Measurements from ENCODE around the gene RNF217.
"Not testable (repeated sequence)": the region's sequence is repeated elsewhere in the genome, so short reads cannot be mapped to it uniquely, and the experiment has no call there.

Gene RNF217

GRCh38 chr6:125117818-125118217 lies 155.6 kb downstream of the RNF217 start:
- in situ Hi-C loops (cut with HindIII; ENCODE audit: low sequenced_read_pairs): loop anchor here (25.0 kb wide), 1 partner anchor 156 kb away; the partner anchor contains the start of gene RNF217

- in situ Hi-C loops (cut with HindIII; ENCODE audit: low sequenced_read_pairs): loop anchor here (25.0 kb wide), 1 partner anchor 158 kb away; the partner anchor contains the start of gene RNF217
These were observed 157.9 kb downstream of the RNF217 start for GRCh38 chr6:125120054-125120590.

GRCh38 chr6:125121894-125122293 lies 159.7 kb downstream of the RNF217 start:
- in situ Hi-C loops (cut with HindIII; ENCODE audit: low sequenced_read_pairs): loop anchor here (25.0 kb wide), 1 partner anchor 160 kb away; the partner anchor contains the start of gene RNF217

- in situ Hi-C loops (cut with HindIII; ENCODE audit: low sequenced_read_pairs): loop anchor here (25.0 kb wide), 1 partner anchor 161 kb away; the partner anchor contains the start of gene RNF217
These were observed 160.8 kb downstream of the RNF217 start for GRCh38 chr6:125123051-125123450.

- in situ Hi-C loops (cut with HindIII; ENCODE audit: low sequenced_read_pairs): loop anchor here (25.0 kb wide), 1 partner anchor 161 kb away; the partner anchor contains the start of gene RNF217
These were observed 161.3 kb downstream of the RNF217 start for GRCh38 chr6:125123468-125124048.

GRCh38 chr6:125124049-125124669 lies 161.9 kb downstream of the RNF217 start:
- in situ Hi-C loops (cut with HindIII; ENCODE audit: low sequenced_read_pairs): loop anchor here (25.0 kb wide), 1 partner anchor 162 kb away; the partner anchor contains the start of gene RNF217

GRCh38 chr6:125125856-125126255 lies 163.6 kb downstream of the RNF217 start:
- in situ Hi-C loops (cut with HindIII; ENCODE audit: low sequenced_read_pairs): not testable (repeated sequence)

- in situ Hi-C loops (cut with HindIII; ENCODE audit: low sequenced_read_pairs): no loop called here
These were observed 167.1 kb downstream of the RNF217 start for GRCh38 chr6:125129354-125129753.

GRCh38 chr6:125132058-125132457 lies 169.8 kb downstream of the RNF217 start:
- in situ Hi-C loops (cut with HindIII; ENCODE audit: low sequenced_read_pairs): no loop called here

GRCh38 chr6:125136378-125136777 lies 174.1 kb downstream of the RNF217 start:
- in situ Hi-C loops (cut with HindIII; ENCODE audit: low sequenced_read_pairs): no loop called here

- in situ Hi-C loops (cut with HindIII; ENCODE audit: low sequenced_read_pairs): no loop called here
These were observed 175.8 kb downstream of the RNF217 start for GRCh38 chr6:125138083-125138482.

- in situ Hi-C loops (cut with HindIII; ENCODE audit: low sequenced_read_pairs): no loop called here
These were observed 178.6 kb downstream of the RNF217 start for GRCh38 chr6:125140808-125141207.

Data from endothelial cell of hepatic sinusoid (primary cell).